Measurements from ENCODE around the gene ESF1.

DNA sequence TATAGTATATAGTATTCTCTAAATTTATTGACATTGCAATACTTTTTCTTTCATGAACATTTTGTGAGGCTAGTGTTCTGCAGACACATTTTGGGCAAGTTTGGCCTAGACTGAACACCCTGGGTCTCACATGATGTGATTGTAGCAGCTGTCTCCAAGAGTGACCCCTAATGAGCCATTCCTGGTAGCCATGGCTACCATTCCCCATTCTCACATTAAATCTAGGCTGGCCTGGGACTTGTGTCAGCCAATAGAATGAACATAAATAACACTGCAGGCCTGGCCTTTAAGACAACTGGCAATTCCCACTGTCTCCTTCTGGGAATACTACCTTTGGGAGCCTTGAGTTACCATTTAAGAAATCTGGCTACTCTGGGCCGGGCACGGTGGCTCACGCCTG is 108.0 kb downstream of the ESF1 start:
- TF ChIP-seq JUNB (IDR thresholded peaks at IDR 0.05) (no peak), RAD21 (IDR thresholded peaks at IDR 0.05; ENCODE audit: insufficient read depth, low read depth, low read length) (no peak), POLR2A (IDR thresholded peaks at IDR 0.05; ENCODE audit: low read depth, low read length) (no peak), ETV6 (conservative IDR thresholded peaks at IDR 0.05 in 1 of 2, IDR thresholded peaks at IDR 0.05 in 1 of 2; ENCODE audit: borderline replicate concordance in 1 of 2, low read depth in 1 of 2) (no peak), MTA2 (IDR thresholded peaks at IDR 0.05; ENCODE audit: low read depth) (no peak), TARDBP (IDR thresholded peaks at IDR 0.05; ENCODE audit: borderline replicate concordance) (no peak), EZH2 (IDR thresholded peaks at IDR 0.05; ENCODE audit: borderline replicate concordance, control insufficient read depth, low read depth, low read length) (no peak), ATF7 (IDR thresholded peaks at IDR 0.05; ENCODE audit: low read depth) (no peak)
- TF ChIP-seq, protein P1, sequence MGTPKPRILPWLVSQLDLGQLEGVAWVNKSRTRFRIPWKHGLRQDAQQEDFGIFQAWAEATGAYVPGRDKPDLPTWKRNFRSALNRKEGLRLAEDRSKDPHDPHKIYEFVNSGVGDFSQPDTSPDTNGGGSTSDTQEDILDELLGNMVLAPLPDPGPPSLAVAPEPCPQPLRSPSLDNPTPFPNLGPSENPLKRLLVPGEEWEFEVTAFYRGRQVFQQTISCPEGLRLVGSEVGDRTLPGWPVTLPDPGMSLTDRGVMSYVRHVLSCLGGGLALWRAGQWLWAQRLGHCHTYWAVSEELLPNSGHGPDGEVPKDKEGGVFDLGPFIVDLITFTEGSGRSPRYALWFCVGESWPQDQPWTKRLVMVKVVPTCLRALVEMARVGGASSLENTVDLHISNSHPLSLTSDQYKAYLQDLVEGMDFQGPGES (IDR thresholded peaks at IDR 0.05) = no peak
- TF ChIP-seq, protein P2, sequence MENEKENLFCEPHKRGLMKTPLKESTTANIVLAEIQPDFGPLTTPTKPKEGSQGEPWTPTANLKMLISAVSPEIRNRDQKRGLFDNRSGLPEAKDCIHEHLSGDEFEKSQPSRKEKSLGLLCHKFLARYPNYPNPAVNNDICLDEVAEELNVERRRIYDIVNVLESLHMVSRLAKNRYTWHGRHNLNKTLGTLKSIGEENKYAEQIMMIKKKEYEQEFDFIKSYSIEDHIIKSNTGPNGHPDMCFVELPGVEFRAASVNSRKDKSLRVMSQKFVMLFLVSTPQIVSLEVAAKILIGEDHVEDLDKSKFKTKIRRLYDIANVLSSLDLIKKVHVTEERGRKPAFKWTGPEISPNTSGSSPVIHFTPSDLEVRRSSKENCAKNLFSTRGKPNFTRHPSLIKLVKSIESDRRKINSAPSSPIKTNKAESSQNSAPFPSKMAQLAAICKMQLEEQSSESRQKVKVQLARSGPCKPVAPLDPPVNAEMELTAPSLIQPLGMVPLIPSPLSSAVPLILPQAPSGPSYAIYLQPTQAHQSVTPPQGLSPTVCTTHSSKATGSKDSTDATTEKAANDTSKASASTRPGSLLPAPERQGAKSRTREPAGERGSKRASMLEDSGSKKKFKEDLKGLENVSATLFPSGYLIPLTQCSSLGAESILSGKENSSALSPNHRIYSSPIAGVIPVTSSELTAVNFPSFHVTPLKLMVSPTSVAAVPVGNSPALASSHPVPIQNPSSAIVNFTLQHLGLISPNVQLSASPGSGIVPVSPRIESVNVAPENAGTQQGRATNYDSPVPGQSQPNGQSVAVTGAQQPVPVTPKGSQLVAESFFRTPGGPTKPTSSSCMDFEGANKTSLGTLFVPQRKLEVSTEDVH (IDR thresholded peaks at IDR 0.05; ENCODE audit: low read depth, partially characterized antibody) = no peak

Data from GM12878 (cell line).